Measurements from ENCODE around the gene CHN1.

DNA sequence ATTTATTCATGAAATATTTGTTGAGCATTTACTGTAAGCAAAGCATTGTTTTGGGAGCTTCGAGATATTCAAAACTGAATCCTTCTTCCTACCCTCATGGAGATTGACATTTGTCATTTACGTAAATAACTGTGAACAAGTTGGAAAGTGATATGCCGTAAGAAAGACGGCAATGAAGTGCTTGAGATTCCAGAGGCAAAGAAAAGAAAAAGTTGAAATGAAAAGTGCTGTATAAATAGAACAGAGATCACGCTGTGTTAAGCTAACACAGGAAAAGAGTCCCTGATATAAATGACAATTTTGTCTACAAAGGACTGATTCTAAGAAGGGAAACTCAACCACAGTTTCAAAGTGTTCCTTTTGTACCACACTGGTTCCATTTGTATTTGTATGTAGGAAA, 242.7 kb downstream of the CHN1 start:
- TF ChIP-seq, protein P1, sequence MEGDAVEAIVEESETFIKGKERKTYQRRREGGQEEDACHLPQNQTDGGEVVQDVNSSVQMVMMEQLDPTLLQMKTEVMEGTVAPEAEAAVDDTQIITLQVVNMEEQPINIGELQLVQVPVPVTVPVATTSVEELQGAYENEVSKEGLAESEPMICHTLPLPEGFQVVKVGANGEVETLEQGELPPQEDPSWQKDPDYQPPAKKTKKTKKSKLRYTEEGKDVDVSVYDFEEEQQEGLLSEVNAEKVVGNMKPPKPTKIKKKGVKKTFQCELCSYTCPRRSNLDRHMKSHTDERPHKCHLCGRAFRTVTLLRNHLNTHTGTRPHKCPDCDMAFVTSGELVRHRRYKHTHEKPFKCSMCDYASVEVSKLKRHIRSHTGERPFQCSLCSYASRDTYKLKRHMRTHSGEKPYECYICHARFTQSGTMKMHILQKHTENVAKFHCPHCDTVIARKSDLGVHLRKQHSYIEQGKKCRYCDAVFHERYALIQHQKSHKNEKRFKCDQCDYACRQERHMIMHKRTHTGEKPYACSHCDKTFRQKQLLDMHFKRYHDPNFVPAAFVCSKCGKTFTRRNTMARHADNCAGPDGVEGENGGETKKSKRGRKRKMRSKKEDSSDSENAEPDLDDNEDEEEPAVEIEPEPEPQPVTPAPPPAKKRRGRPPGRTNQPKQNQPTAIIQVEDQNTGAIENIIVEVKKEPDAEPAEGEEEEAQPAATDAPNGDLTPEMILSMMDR (IDR thresholded peaks at IDR 0.05): no peak
- no peak for TF ChIP-seq POLR2A (IDR thresholded peaks at IDR 0.05)
